H9 (cell line): ENCODE results near the gene CHCHD6. TPM values are rescaled to one million over a fixed set of nuclear protein-coding genes. Genes with fewer than 3 reads are reported as not detected.

ENCODE experiments used
- DNase-seq: peaks from one replicate; pipeline ENCODE4 v3.0.0-alpha.2; 2017
- H2AFZ ChIP-seq: one replicate; pipeline ENCODE4 v1.6.1; 2013; ENCODE audit warnings: mild to moderate bottlenecking, low read length, control low read depth, moderate library complexity
- H2AK5ac ChIP-seq: 2 replicates; pipeline ENCODE4 v1.6.1; 2013; ENCODE audit warnings: low read length, control low read depth, mixed read lengths; ENCODE audit not compliant: insufficient read length
- H2BK120ac ChIP-seq: one replicate; pipeline ENCODE4 v1.6.1; 2013; ENCODE audit warnings: low read depth, mild to moderate bottlenecking, low read length, control low read depth, inconsistent platforms; ENCODE audit not compliant: poor library complexity, severe bottlenecking
- H2BK12ac ChIP-seq: 2 replicates; pipeline ENCODE4 v1.6.1; 2013; ENCODE audit warnings: low read length, control low read depth, mixed read lengths, low read depth; ENCODE audit not compliant: insufficient read length
- H2BK15ac ChIP-seq: 2 replicates; pipeline ENCODE4 v1.6.1; 2013; ENCODE audit warnings: low read depth, low read length, control low read depth
- H2BK20ac ChIP-seq: one replicate; pipeline ENCODE4 v1.6.1; 2013; ENCODE audit warnings: low read depth, mild to moderate bottlenecking, low read length, control low read depth, inconsistent platforms; ENCODE audit not compliant: poor library complexity, severe bottlenecking
- H2BK5ac ChIP-seq: 2 replicates; pipeline ENCODE4 v1.6.1; 2013; ENCODE audit warnings: low read length, control low read depth, mixed read lengths; ENCODE audit not compliant: insufficient read length
- H3K14ac ChIP-seq: 2 replicates; pipeline ENCODE4 v1.6.1; 2013; ENCODE audit warnings: low read length, control low read depth; ENCODE audit not compliant: insufficient read depth
- H3K18ac ChIP-seq: 2 replicates; pipeline ENCODE4 v1.6.1; 2013; ENCODE audit warnings: low read depth, mild to moderate bottlenecking, mixed read lengths, low read length, control low read depth; ENCODE audit not compliant: insufficient read length
- H3K23ac ChIP-seq: 2 replicates; pipeline ENCODE4 v1.6.1; 2013; ENCODE audit warnings: low read length, control low read depth, mixed read lengths, low read depth; ENCODE audit not compliant: insufficient read length
- H3K23me2 ChIP-seq: 2 replicates; pipeline ENCODE4 v1.6.1; 2013; ENCODE audit warnings: low read depth, mild to moderate bottlenecking, mixed read lengths, low read length, control low read depth; ENCODE audit not compliant: insufficient read length, poor library complexity, severe bottlenecking
- H3K27ac ChIP-seq: 2 replicates; pipeline ENCODE4 v1.5.1; 2013; ENCODE audit warnings: low read length, control low read depth, mixed read lengths, low read depth; ENCODE audit not compliant: insufficient read length
- H3K27me3 ChIP-seq: 2 replicates; pipeline ENCODE4 v1.6.1; 2013; ENCODE audit warnings: low read length, control low read depth, inconsistent platforms; ENCODE audit not compliant: insufficient read depth
- H3K4ac ChIP-seq: 2 replicates; pipeline ENCODE4 v1.6.1; 2013; ENCODE audit warnings: low read depth, mild to moderate bottlenecking, control low read depth, inconsistent platforms, low read length, moderate library complexity
- H3K4me1 ChIP-seq: 2 replicates; pipeline ENCODE4 v1.6.1; 2013; ENCODE audit warnings: low read length, control low read depth, inconsistent platforms; ENCODE audit not compliant: insufficient read depth
- H3K4me2 ChIP-seq: 2 replicates; pipeline ENCODE4 v1.6.1; 2013; ENCODE audit warnings: low read length, control low read depth, mixed read lengths; ENCODE audit not compliant: insufficient read length, insufficient read depth
- H3K56ac ChIP-seq: 2 replicates; pipeline ENCODE4 v1.6.1; 2013; ENCODE audit warnings: low read depth, mild to moderate bottlenecking, mixed read lengths, low read length, control low read depth; ENCODE audit not compliant: insufficient read length
- H3K79me1 ChIP-seq: 2 replicates; pipeline ENCODE4 v1.6.1; 2013; ENCODE audit warnings: low read depth, mild to moderate bottlenecking, moderate library complexity, low read length, control low read depth, inconsistent platforms; ENCODE audit not compliant: insufficient read depth, poor library complexity, severe bottlenecking
- H3K79me2 ChIP-seq: 2 replicates; pipeline ENCODE4 v1.6.1; 2013; ENCODE audit warnings: low read length, control low read depth, inconsistent platforms; ENCODE audit not compliant: insufficient read depth
- H3K9ac ChIP-seq: 2 replicates; pipeline ENCODE4 v1.6.1; 2013; ENCODE audit warnings: low read length, control low read depth, mixed read lengths; ENCODE audit not compliant: insufficient read length; ENCODE audit errors: extremely low read depth
- H3K9me3 ChIP-seq: one replicate; pipeline ENCODE4 v1.6.1; 2013; ENCODE audit warnings: low read depth, low read length, inconsistent platforms; ENCODE audit not compliant: control insufficient read depth
- H3T11ph ChIP-seq: one replicate; pipeline ENCODE4 v1.6.1; 2013; ENCODE audit warnings: mild to moderate bottlenecking, low read length, control low read depth, inconsistent platforms
- H4K20me1 ChIP-seq: one replicate; pipeline ENCODE4 v1.6.1; 2013; ENCODE audit not compliant: control insufficient read depth, insufficient read length, insufficient read depth
- H4K5ac ChIP-seq: 2 replicates; pipeline ENCODE4 v1.6.1; 2013; ENCODE audit warnings: low read depth, mild to moderate bottlenecking, mixed read lengths, low read length, control low read depth; ENCODE audit not compliant: insufficient read length
- H4K8ac ChIP-seq: replicated peaks from 2 replicates; pipeline ENCODE4 v1.6.1; 2013; ENCODE audit warnings: low read length, control low read depth, mixed read lengths, low read depth; ENCODE audit not compliant: insufficient read length
- H4K91ac ChIP-seq: 2 replicates; pipeline ENCODE4 v1.6.1; 2013; ENCODE audit warnings: low read depth, mild to moderate bottlenecking, moderate library complexity, mixed read lengths, low read length, control low read depth; ENCODE audit not compliant: insufficient read length
- H3K27ac Mint-ChIP-seq, 3 experiments: 2 replicates in 2 of 3; 3 replicates in 1 of 3; pipeline ENCODE4 v1.8.0; 2020 to 2021; ENCODE audit warnings: mixed read lengths in 3 of 3, mild to moderate bottlenecking in 1 of 3, moderate library complexity in 1 of 3
- H3K27me3 Mint-ChIP-seq: 2 replicates; pipeline ENCODE4 v1.8.0; 2021; ENCODE audit warnings: low read depth, mild to moderate bottlenecking, moderate library complexity, mixed read lengths
- H3K36me3 Mint-ChIP-seq, 3 experiments: 2 replicates in 2 of 3; 3 replicates in 1 of 3; pipeline ENCODE4 v1.8.0; 2020 to 2021; ENCODE audit warnings: low read depth in 3 of 3, mixed read lengths in 3 of 3; ENCODE audit not compliant: insufficient read depth in 1 of 3
- H3K4me1 Mint-ChIP-seq, 2 experiments: 2 replicates each; pipeline ENCODE4 v1.8.0; 2020; ENCODE audit warnings: mixed read lengths in 2 of 2
- H3K4me3 Mint-ChIP-seq, 2 experiments: 2 replicates in 1 of 2; 3 replicates in 1 of 2; pipeline ENCODE4 v1.8.0; 2020 to 2021; ENCODE audit warnings: mild to moderate bottlenecking in 2 of 2, mixed read lengths in 2 of 2, moderate library complexity in 1 of 2
- H3K9me3 Mint-ChIP-seq, 2 experiments: 2 replicates in 1 of 2; 3 replicates in 1 of 2; pipeline ENCODE4 v1.8.0; 2020; ENCODE audit warnings: mild to moderate bottlenecking in 2 of 2, mixed read lengths in 2 of 2, moderate library complexity in 1 of 2
- WGBS: extraction: QIAGEN DNeasy Blood & Tissue Kit; methylation state at CpG from one replicate; pipeline ENCODE4 v1.1.7; 2013; ENCODE audit warnings: missing lambda C conversion rate, low lambda C conversion rate, mixed read lengths; ENCODE audit not compliant: insufficient read length; ENCODE audit errors: extremely low coverage; 5-methylcytosine and 5-hydroxymethylcytosine counted together
- total RNA-seq: library from RNA; stranded (reverse); gene quantifications from 2 replicates; pipeline ENCODE4 v1.2.1, GENCODE V29; 2021
- TF ChIP-seq, protein P1 (sequence below): fragments of 200-600 bp; sonication (generic); conservative IDR thresholded peaks from 3 replicates; pipeline ENCODE4 v1.8.0; 2021; ENCODE audit warnings: antibody characterized with exemption, mild to moderate bottlenecking

The CHCHD6 gene
- total RNA-seq, 1 experiment from 2014 or later = 34.2 TPM

DNA sequence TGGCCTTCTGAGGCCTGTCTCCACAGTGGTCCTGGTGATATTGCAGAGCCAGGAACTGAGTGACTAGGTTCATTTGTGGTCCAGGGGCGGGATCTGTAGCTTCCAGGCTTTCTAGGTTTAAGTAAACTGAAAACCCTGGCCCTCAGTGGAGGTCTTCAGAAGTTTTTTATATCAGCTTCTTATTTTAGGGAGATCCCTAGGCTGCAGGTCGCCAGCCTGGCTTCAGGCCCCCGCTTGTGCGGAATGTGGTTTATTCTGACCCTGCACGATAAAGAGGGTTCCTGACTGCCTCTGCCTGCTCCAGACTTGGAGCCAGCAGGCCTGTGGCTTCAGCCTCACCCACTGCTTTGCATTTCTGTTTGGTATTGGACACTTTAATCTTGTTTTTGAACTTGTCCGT, 145.0 kb downstream of the CHCHD6 start:
- H4K5ac ChIP-seq = no peak overlapping the region
- no peak overlapping the region for H3K4me3 Mint-ChIP-seq
- no peak overlapping the region for H3K27ac ChIP-seq
- H3K27ac Mint-ChIP-seq = peak overlapping the region in 1 of 3 experiments; percentile 99; a peak in 2 of 7 replicates
- H3K4me2 ChIP-seq = no peak overlapping the region
- H3K79me1 ChIP-seq = no peaks in the 10 kb centered on the region
- H3K9me3 ChIP-seq = no peaks in the 10 kb centered on the region
- H3K27me3 ChIP-seq = no peaks in the 10 kb centered on the region
- WGBS = no CpG with 5 or more reads among the region's 6 CpGs
- H3K36me3 Mint-ChIP-seq = peaks cover 0 to 2% (median 0%) of the 10 kb centered on the region in 3 experiments; a peak in 2 of 7 replicates
- H2AK5ac ChIP-seq = no peak overlapping the region
- no peak overlapping the region for H2BK120ac ChIP-seq
- no peaks in the 10 kb centered on the region for H3K23me2 ChIP-seq
- no peak overlapping the region for H3K23ac ChIP-seq
- H2BK15ac ChIP-seq = no peak overlapping the region
- peak; percentile 21 for DNase-seq
- peaks cover 24% of the 10 kb centered on the region for H3K4me1 ChIP-seq
- no peak overlapping the region for H2BK5ac ChIP-seq
- no peaks in the 10 kb centered on the region for H3K79me2 ChIP-seq
- TF ChIP-seq, protein P1, sequence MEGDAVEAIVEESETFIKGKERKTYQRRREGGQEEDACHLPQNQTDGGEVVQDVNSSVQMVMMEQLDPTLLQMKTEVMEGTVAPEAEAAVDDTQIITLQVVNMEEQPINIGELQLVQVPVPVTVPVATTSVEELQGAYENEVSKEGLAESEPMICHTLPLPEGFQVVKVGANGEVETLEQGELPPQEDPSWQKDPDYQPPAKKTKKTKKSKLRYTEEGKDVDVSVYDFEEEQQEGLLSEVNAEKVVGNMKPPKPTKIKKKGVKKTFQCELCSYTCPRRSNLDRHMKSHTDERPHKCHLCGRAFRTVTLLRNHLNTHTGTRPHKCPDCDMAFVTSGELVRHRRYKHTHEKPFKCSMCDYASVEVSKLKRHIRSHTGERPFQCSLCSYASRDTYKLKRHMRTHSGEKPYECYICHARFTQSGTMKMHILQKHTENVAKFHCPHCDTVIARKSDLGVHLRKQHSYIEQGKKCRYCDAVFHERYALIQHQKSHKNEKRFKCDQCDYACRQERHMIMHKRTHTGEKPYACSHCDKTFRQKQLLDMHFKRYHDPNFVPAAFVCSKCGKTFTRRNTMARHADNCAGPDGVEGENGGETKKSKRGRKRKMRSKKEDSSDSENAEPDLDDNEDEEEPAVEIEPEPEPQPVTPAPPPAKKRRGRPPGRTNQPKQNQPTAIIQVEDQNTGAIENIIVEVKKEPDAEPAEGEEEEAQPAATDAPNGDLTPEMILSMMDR = no peak
- peaks cover 61 to 66% of the 10 kb centered on the region in 2 experiments for H3K4me1 Mint-ChIP-seq
- H2BK20ac ChIP-seq = no peak overlapping the region
- no peak overlapping the region for H3K14ac ChIP-seq
- no peak overlapping the region for H4K91ac ChIP-seq
- no peak overlapping the region for H3K4ac ChIP-seq
- H3K9ac ChIP-seq = no peak overlapping the region
- no peak overlapping the region for H3T11ph ChIP-seq
- no peak overlapping the region for H2AFZ ChIP-seq
- H4K8ac ChIP-seq = no peak overlapping the region
- no peaks in the 10 kb centered on the region for H3K9me3 Mint-ChIP-seq
- no peak overlapping the region for H2BK12ac ChIP-seq
- H4K20me1 ChIP-seq = no peaks in the 10 kb centered on the region
- no peak overlapping the region for H3K18ac ChIP-seq
- H3K56ac ChIP-seq = no peak overlapping the region
- H3K27me3 Mint-ChIP-seq = no peaks in the 10 kb centered on the region
